Gastroesophageal sphincter (tissue), 3 donors: ENCODE data around the gene MAPK1.

Source experiments
- CTCF ChIP-seq, 4 experiments: fragments of 200-600 bp in 2 of 4; fragments of 450-650 bp in 2 of 4; sonication (generic) in 1 of 4; IDR thresholded peaks; one replicate each; pipeline ENCODE4 v1.5.1; 2017 to 2019; ENCODE audit warnings: antibody characterized with exemption in 4 of 4, mild to moderate bottlenecking in 2 of 4, moderate library complexity in 2 of 4
- EP300 ChIP-seq: sonication (generic); formaldehyde crosslinking; IDR thresholded peaks from one replicate; pipeline ENCODE4 v1.6.1; 2017; ENCODE audit warnings: antibody characterized with exemption, mild to moderate bottlenecking
- POLR2A ChIP-seq, 2 donors: fragments of 450-650 bp; IDR thresholded peaks; one replicate each; pipeline ENCODE4 v1.6.1; 2017; ENCODE audit warnings: antibody characterized with exemption in 2 of 2, mild to moderate bottlenecking in 2 of 2, moderate library complexity in 1 of 2
- POLR2AphosphoS5 ChIP-seq: sonication (generic); formaldehyde crosslinking; IDR thresholded peaks from one replicate; pipeline ENCODE4 v1.6.1; 2017; ENCODE audit warnings: antibody characterized with exemption

DNA sequence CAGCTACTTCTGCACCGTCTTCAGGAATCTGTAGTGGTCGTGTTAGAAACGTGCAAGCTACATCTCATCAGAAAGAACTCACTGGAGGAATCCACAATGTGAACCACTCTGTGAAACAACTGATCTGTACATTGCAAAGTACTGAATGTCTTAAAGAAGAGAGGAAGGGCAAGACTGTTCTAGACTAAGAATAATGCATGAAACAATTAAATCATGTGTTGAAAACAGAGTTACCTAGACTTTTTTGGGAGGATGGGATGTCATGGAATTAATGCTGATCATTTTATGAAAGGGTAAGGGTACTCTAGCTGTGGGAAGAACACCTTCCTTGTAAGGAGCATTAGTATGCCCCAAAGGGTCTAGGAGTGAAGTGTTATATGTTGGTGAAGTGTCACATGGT is 71.2 kb downstream of the MAPK1 start:
- no peak for TF ChIP-seq EP300
- no peak for TF ChIP-seq CTCF (IDR thresholded peaks at IDR 0.05)
- TF ChIP-seq POLR2A (IDR thresholded peaks at IDR 0.05): no peak
- no peak for TF ChIP-seq POLR2AphosphoS5
